ENCODE data around the gene PLEKHM2. TPM values are rescaled to one million over a fixed set of nuclear protein-coding genes. Genes with fewer than 3 reads are reported as not detected.

The PLEKHM2 gene
- total RNA-seq, 2 donors from 2014 or later, result 48.0 to 65.1 TPM

- Mint-ChIP-seq H3K36me3 (no peaks in the 10 kb centered on the region), H3K4me1 (ENCODE audit: low read depth in 2 of 2) (no peaks in the 10 kb centered on the region), H3K27me3 (no peaks in the 10 kb centered on the region), H3K4me3 (no peak overlapping the region), H3K27ac (no peak overlapping the region), H3K9me3 (no peaks in the 10 kb centered on the region)
- ATAC-seq (no peak), DNase-seq (ENCODE audit: low spot score) (no peak)
Observed at GRCh38 chr1:15730936-15731335, 46.8 kb downstream of the PLEKHM2 start.

DNA sequence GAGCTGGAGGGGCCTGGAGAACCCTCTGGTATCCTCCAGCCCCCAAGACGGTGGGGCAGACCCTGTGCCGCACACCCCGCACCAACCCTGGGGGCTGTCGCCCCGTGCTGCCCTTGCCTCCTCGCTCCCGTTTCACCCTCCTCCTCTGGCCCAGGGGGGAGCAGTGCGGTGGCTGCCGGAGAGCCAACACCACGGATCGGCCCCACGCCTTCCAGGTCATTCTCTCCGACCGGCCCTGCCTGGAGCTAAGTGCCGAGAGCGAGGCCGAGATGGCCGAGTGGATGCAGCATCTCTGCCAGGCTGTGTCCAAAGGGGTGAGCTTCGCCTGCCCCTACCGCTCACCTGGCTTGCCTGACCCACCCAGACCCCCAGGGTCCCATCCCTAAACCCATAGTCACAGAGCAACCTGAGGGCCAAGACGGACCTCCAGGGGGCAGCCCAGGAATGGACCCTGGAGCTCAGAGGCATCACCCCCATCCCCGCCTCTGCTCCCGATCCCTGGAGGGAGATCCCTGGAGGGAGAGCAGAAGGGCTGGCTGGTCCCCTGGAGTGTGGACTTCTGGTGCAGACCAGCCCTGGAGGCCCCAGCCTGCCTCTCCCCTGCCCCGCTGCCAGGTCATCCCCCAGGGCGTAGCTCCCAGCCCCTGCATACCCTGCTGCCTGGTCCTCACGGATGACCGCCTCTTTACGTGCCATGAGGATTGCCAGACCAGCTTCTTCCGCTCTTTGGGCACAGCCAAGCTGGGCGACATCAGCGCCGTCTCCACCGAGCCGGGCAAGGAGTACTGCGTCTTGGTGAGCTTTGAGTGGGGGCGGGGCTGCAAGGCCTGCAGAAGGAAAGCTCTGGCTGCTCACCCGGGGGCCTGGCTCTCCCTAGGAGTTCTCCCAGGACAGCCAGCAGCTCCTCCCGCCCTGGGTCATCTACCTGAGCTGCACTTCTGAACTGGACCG lies 47.9 kb downstream of the PLEKHM2 start:
- no peak for ATAC-seq
- Mint-ChIP-seq H3K36me3 (no peaks in the 10 kb centered on the region), H3K4me3 (no peak overlapping the region), H3K9me3 (no peaks in the 10 kb centered on the region), H3K4me1 (ENCODE audit: low read depth in 2 of 2) (no peaks in the 10 kb centered on the region), H3K27ac (no peak overlapping the region), H3K27me3 (no peaks in the 10 kb centered on the region)
- DNase-seq (ENCODE audit: low spot score), result no peak

- no peak for ATAC-seq
- Mint-ChIP-seq H3K4me3 (no peak overlapping the region), H3K9me3 (no peaks in the 10 kb centered on the region), H3K27ac (no peak overlapping the region), H3K4me1 (ENCODE audit: low read depth in 2 of 2) (no peaks in the 10 kb centered on the region), H3K36me3 (no peaks in the 10 kb centered on the region), H3K27me3 (no peaks in the 10 kb centered on the region)
- no peak for DNase-seq (ENCODE audit: low spot score)
Observed at GRCh38 chr1:15732686-15733081, 48.6 kb downstream of the PLEKHM2 start.

DNA sequence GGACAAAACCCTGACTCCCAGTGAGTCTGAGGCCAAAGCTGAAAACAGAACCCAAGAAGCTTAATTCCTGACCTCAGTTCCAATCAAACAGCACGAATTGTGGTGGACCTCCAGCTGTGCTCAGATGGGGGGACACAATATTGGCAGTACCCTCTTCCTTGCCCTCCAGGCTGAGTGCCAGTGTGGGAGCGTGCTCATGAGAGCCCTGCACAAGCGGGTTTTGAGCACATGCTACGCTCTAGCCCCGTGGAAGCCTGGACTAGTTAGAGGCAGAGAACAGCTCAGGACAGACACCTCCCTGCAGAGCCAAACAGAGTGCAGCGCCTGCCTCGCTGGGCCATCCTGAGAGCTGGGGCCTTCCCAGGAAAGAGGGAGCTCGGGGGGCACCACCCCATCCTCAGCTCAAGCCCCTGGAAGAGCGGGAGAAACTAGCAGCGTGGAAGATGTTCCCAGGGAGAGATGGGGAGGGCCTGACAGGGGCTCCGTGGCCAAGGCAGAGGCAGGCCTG lies 49.2 kb downstream of the PLEKHM2 start:
- no peaks in the 10 kb centered on the region for H3K9me3 Mint-ChIP-seq
- H3K4me3 Mint-ChIP-seq, result no peak overlapping the region
- no peaks in the 10 kb centered on the region for H3K27me3 Mint-ChIP-seq
- no peak for ATAC-seq
- no peaks in the 10 kb centered on the region for H3K36me3 Mint-ChIP-seq
- DNase-seq (ENCODE audit: low spot score), result no peak
- no peaks in the 10 kb centered on the region for H3K4me1 Mint-ChIP-seq (ENCODE audit: low read depth in 2 of 2)
- H3K27ac Mint-ChIP-seq, result no peak overlapping the region

DNA sequence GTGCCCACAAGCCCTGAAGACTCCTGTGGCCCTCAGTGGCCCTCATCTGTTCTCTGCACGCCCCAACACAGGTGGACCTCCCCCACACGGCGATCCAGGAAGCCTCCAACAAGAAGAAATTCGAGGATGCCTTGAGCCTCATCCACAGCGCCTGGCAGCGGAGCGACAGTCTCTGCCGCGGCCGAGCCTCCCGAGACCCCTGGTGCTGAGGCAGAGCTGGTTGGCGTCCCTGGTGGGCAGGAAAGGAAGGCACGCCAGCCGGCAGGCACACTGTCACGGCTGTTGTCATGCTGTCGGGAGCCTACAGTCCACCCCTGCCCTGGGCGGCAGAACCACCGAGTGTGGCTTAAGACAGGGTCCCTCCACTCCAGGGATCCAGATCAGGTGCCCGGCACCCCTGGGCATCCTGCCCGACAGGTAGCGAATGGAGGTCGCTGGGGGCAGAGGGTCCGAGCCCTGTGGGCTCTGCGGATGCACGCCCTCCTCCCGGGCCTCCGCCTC lies 49.7 kb downstream of the PLEKHM2 start:
- no peaks in the 10 kb centered on the region for H3K9me3 Mint-ChIP-seq
- H3K27ac Mint-ChIP-seq, result no peak overlapping the region
- ATAC-seq, result no peak

DNA sequence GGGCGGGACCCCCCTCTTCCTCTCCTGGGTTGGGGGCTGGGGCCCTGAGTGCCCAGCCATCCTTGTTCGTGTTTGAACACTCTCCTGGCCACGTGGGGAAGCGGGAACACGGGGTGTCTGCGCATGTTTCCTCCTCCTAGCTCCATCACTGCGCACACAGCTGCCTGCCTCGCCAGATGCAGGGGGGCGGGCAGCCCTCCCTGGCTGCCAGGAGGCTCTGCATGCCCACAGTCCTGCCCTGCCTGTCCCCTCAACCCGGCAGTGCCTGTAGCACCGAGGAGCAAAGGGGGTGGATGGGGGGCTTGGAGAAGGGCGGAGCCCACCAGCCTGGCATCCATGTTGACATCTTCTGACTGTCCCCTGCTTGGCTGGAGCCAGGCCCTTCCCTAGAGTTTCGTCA lies 50.2 kb downstream of the PLEKHM2 start:
- Mint-ChIP-seq H3K9me3 (no peaks in the 10 kb centered on the region), H3K4me3 (no peak overlapping the region), H3K36me3 (no peaks in the 10 kb centered on the region), H3K27me3 (no peaks in the 10 kb centered on the region), H3K4me1 (ENCODE audit: low read depth in 2 of 2) (no peaks in the 10 kb centered on the region), H3K27ac (no peak overlapping the region)
- ATAC-seq (no peak), DNase-seq (ENCODE audit: low spot score) (no peak)

More for the DNA sequence above, 49.7 kb downstream of the PLEKHM2 start:
- Mint-ChIP-seq H3K4me3 (no peak overlapping the region), H3K36me3 (no peaks in the 10 kb centered on the region), H3K27me3 (no peaks in the 10 kb centered on the region), H3K4me1 (ENCODE audit: low read depth in 2 of 2) (no peaks in the 10 kb centered on the region)
- DNase-seq (ENCODE audit: low spot score), result no peak

DNA sequence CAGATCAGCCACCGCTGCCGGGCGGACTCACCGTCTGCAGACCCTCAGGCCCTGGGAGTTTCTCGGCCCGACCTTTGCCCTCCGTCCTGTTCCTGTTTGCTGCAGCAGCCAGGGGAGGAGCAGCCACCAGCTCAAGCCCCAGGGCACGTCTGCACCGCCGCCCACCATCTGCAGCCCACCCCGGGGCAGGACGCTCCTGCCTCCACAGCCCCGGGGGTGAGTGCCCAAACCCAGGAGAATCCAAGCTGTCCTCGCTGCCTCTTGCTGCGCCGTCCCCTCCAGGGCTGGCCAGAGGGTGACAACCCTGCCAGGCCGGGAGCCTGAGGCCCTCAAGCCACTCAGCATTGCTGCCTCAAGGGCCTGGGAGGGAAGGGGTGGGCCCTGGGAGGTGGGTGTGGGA lies 50.8 kb downstream of the PLEKHM2 start:
- no peak for DNase-seq (ENCODE audit: low spot score)
- H3K4me1 Mint-ChIP-seq (ENCODE audit: low read depth in 2 of 2), result no peaks in the 10 kb centered on the region
- no peak for ATAC-seq
- no peak overlapping the region for H3K27ac Mint-ChIP-seq
- H3K4me3 Mint-ChIP-seq, result no peak overlapping the region
- H3K36me3 Mint-ChIP-seq, result no peaks in the 10 kb centered on the region
- H3K27me3 Mint-ChIP-seq, result no peaks in the 10 kb centered on the region
- no peaks in the 10 kb centered on the region for H3K9me3 Mint-ChIP-seq

DNA sequence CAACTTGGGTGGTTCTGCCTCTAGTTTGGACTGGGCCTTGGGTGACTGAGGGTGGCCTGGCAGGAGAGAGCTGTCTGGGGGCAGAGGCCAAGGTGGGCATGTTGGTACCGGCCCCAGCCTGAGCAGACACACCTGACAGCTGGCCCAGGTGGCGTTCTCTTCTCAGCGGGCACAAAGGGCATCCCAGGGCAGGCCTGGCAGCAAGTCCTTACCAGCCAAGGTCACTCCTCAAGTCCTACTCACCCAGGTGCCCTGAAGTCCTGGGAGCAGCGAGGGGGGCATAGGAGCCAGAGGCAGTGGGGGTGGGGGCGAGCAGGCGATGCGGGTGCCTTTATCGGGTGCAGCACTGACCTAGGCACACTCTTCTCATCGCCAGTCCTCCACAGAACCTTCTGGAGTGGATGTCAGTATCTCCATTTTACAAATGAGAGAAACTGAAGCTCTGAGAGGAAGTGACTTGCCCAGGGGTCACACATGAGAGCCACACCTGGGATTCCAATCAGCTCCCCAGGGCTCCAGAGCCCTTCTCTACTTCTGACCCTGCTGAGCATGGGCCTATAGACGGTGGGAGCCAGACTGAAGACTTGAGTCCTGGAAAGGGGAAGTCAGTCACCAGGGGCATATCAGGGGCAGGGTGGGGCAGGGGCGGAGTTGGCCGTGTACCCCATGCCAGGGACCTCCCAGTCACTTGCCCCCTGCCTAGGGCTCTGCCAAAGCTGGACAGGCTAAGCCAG lies 51.4 kb downstream of the PLEKHM2 start:
- H3K36me3 Mint-ChIP-seq, result no peaks in the 10 kb centered on the region
- no peaks in the 10 kb centered on the region for H3K27me3 Mint-ChIP-seq
- H3K4me1 Mint-ChIP-seq (ENCODE audit: low read depth in 2 of 2), result no peaks in the 10 kb centered on the region
- H3K4me3 Mint-ChIP-seq, result no peak overlapping the region
- DNase-seq (ENCODE audit: low spot score) (no peak), ATAC-seq (no peak)
- H3K9me3 Mint-ChIP-seq, result no peaks in the 10 kb centered on the region
- H3K27ac Mint-ChIP-seq, result no peak overlapping the region

GRCh38 chr1:15736038-15736891 lies 52.1 kb downstream of the PLEKHM2 start, which contains the start of gene SLC25A34:
Gene SLC25A34 (plus strand): TSS chr1:15736258. CDS start chr1:15736486, 228 bp downstream.
- Mint-ChIP-seq H3K9me3 (no peaks in the 10 kb centered on the region), H3K4me3 (no peak within 1 kb of the TSS), H3K27ac (no peak within 1 kb of the TSS), H3K36me3 (no peaks in the 10 kb centered on the region), H3K27me3 (no peaks in the 10 kb centered on the region), H3K4me1 (ENCODE audit: low read depth in 2 of 2) (peaks cover 0 to 1% of the 10 kb centered on the region in 2 donors)
- DNase-seq (ENCODE audit: low spot score) (no peak), ATAC-seq (no peak)

DNA sequence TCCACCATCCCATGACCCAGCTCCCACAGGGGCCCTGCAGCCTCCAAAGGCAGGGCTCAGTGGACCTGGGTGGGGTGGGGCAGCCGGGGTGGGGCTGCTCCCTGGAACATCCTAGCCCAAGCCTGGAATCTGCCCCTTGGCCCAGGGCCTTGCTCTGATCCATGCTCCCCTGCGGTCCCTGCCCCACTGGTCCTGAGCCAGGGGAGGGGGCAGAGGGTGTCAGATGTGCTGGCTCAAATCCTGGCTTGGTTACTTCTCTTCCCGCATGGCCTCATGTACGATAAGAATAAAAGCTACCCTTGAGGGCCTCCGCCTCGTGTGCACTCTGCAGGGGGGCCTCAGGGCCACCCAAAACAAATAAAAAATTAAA lies 52.8 kb downstream of the PLEKHM2 start:
- Mint-ChIP-seq H3K27ac (no peak overlapping the region), H3K4me1 (ENCODE audit: low read depth in 2 of 2) (peaks cover 0 to 5% of the 10 kb centered on the region in 2 donors), H3K36me3 (no peaks in the 10 kb centered on the region), H3K9me3 (no peaks in the 10 kb centered on the region), H3K4me3 (no peak overlapping the region), H3K27me3 (no peaks in the 10 kb centered on the region)
- ATAC-seq, result no peak
- no peak for DNase-seq (ENCODE audit: low spot score)

GRCh38 chr1:15737324-15738319 lies 53.5 kb downstream of the PLEKHM2 start:
- no peaks in the 10 kb centered on the region for H3K36me3 Mint-ChIP-seq
- ATAC-seq, result no peak
- H3K9me3 Mint-ChIP-seq, result no peaks in the 10 kb centered on the region
- no peak overlapping the region for H3K4me3 Mint-ChIP-seq
- no peak overlapping the region for H3K27ac Mint-ChIP-seq
- no peaks in the 10 kb centered on the region for H3K27me3 Mint-ChIP-seq
- no peak for DNase-seq (ENCODE audit: low spot score)
- H3K4me1 Mint-ChIP-seq (ENCODE audit: low read depth in 2 of 2), result peaks cover 0 to 5% of the 10 kb centered on the region in 2 donors

GRCh38 chr1:15738416-15739113 lies 54.4 kb downstream of the PLEKHM2 start:
- DNase-seq (ENCODE audit: low spot score) (no peak), ATAC-seq (no peak)
- no peaks in the 10 kb centered on the region for H3K27me3 Mint-ChIP-seq
- no peaks in the 10 kb centered on the region for H3K9me3 Mint-ChIP-seq
- peaks cover 0 to 5% of the 10 kb centered on the region in 2 donors for H3K4me1 Mint-ChIP-seq (ENCODE audit: low read depth in 2 of 2)
- H3K4me3 Mint-ChIP-seq, result no peak overlapping the region
- no peaks in the 10 kb centered on the region for H3K36me3 Mint-ChIP-seq
- no peak overlapping the region for H3K27ac Mint-ChIP-seq

All from natural killer cell treated with Interleukin-12 subunit alpha and Interleukin-12 subunit beta and Interleukin-15 and Interleukin-18, amount 100 ng/mL, for 72 hours (primary cell).